K562 (cell line): ENCODE data around the gene CTSW. TPM values are rescaled to one million over a fixed set of nuclear protein-coding genes. Genes with fewer than 3 reads are reported as not detected.
A peak's percentile ranks its signal among the peaks of the same experiment; 100 is the strongest.

Experiments used
- ATAC-seq: fragments of 200-7000 bp; cut with Tn5 transposase; 3 replicates; pipeline ENCODE4 v1.9.1; 2020; ENCODE audit warnings: moderate library complexity
- BruUV-seq: library from RNA; stranded (reverse); fragments of 400-500 nt; replicated peaks from 2 replicates; lab custom pipeline; 2021; lab: Mats Ljungman, UMichigan
- CTCF ChIA-PET: fragments of 300-600 bp; formaldehyde crosslinking; extraction: SDS; loops from one replicate; lab custom pipeline; 2021; ENCODE audit warnings: low intra/inter-chr PET ratio; lab: Yijun Ruan, JAX
- POLR2A ChIA-PET: fragments of 300-600, 350-650 bp; sonication (Branson Sonifier 250); formaldehyde crosslinking; extraction: SDS; loops from one replicate; lab custom pipeline; 2021; ENCODE audit warnings: antibody characterized with exemption, inconsistent platforms; lab: Yijun Ruan, JAX
- DNase-seq, 4 experiments: peaks; one replicate each; pipeline versions ENCODE4 v3.0.0 to v3.0.0-alpha.2; 2011 to 2018; ENCODE audit warnings: low spot score in 3 of 4, mixed read lengths in 3 of 4; ENCODE audit errors: extremely low read depth in 1 of 4
- FAIRE-seq: peaks from 2 replicates; lab custom pipeline; 2011; peaks lifted over from hg19 to GRCh38; lab: Jason Lieb, UNC
- H2AFZ ChIP-seq: 2 replicates; pipeline ENCODE4 v1.6.0; 2011; ENCODE audit warnings: low read depth, low read length, control low read depth, inconsistent platforms
- H3K27ac ChIP-seq: fragments of 200-600 bp; 3 replicates; pipeline ENCODE4 v1.8.0; 2011; ENCODE audit warnings: low read depth, mild to moderate bottlenecking, control low read depth, inconsistent platforms, low read length, moderate library complexity, mixed read lengths; ENCODE audit errors: extremely low read depth
- H3K27me3 ChIP-seq, 2 experiments: fragments of 300-600 bp in 1 of 2; 2 replicates in 1 of 2; 3 replicates in 1 of 2; pipeline versions ENCODE4 v1.6.0 to v1.8.0; 2011; ENCODE audit warnings: inconsistent platforms in 2 of 2, low read length in 2 of 2, mild to moderate bottlenecking in 1 of 2, mixed read lengths in 1 of 2, moderate library complexity in 1 of 2; ENCODE audit not compliant: control insufficient read depth in 2 of 2, insufficient read depth in 2 of 2
- H3K36me3 ChIP-seq: fragments of 300-600 bp; 3 replicates; pipeline ENCODE4 v1.8.0; 2011; ENCODE audit warnings: mild to moderate bottlenecking, low read length, inconsistent platforms; ENCODE audit not compliant: control insufficient read depth, insufficient read depth
- H3K4me1 ChIP-seq, 2 experiments: fragments of 200-600 bp in 1 of 2; replicated peaks in 1 of 2; 2 replicates in 1 of 2; 3 replicates in 1 of 2; pipeline versions ENCODE4 v1.5.1 to v1.8.0; 2011; ENCODE audit warnings: inconsistent platforms in 2 of 2, low read length in 2 of 2, mild to moderate bottlenecking in 1 of 2, mixed read lengths in 1 of 2, moderate library complexity in 1 of 2; ENCODE audit not compliant: control insufficient read depth in 2 of 2, insufficient read depth in 2 of 2
- H3K4me2 ChIP-seq: 2 replicates; pipeline ENCODE4 v1.6.1; 2011; ENCODE audit warnings: low read length, control low read depth, inconsistent platforms, mixed read lengths; ENCODE audit not compliant: insufficient read depth
- H3K4me3 ChIP-seq: fragments of 200-600 bp; sonication (generic), shearing (Covaris generic); 2 replicates; pipeline ENCODE4 v1.5.1; 2016; ENCODE audit warnings: control low read depth, inconsistent platforms
- H3K79me2 ChIP-seq: fragments of 200-600 bp; 3 replicates; pipeline ENCODE4 v1.8.0; 2011; ENCODE audit warnings: low read length, inconsistent platforms; ENCODE audit not compliant: control insufficient read depth, insufficient read depth
- H3K9ac ChIP-seq, 2 experiments: 2 replicates each; pipeline versions ENCODE4 v1.6.0 to v1.6.1; 2011; ENCODE audit warnings: low read depth in 2 of 2, low read length in 2 of 2, control low read depth in 1 of 2, inconsistent platforms in 1 of 2, mild to moderate bottlenecking in 1 of 2, mixed read lengths in 1 of 2; ENCODE audit not compliant: insufficient read depth in 1 of 2
- H3K9me1 ChIP-seq: one replicate; pipeline ENCODE4 v1.6.0; 2011; ENCODE audit warnings: inconsistent platforms, mild to moderate bottlenecking, low read length, moderate library complexity; ENCODE audit not compliant: control insufficient read depth, insufficient read depth
- H3K9me3 ChIP-seq: replicated peaks from 2 replicates; pipeline ENCODE4 v1.5.1; 2011; ENCODE audit warnings: low read depth, low read length, inconsistent platforms; ENCODE audit not compliant: control insufficient read depth, insufficient read depth
- H4K20me1 ChIP-seq: replicated peaks from 2 replicates; pipeline ENCODE4 v1.6.1; 2011; ENCODE audit warnings: low read length, inconsistent platforms, mixed read lengths; ENCODE audit not compliant: control insufficient read depth, insufficient read depth
- ATF4 ChIP-seq: fragments of 450-650 bp; formaldehyde crosslinking; IDR thresholded peaks from 2 replicates; pipeline ENCODE4 v1.4.0; 2022; ENCODE audit warnings: mild to moderate bottlenecking, moderate library complexity
- CC2D1A ChIP-seq: fragments of 450-650 bp; IDR thresholded peaks from 2 replicates; pipeline ENCODE4 v1.6.1; 2017; ENCODE audit warnings: mild to moderate bottlenecking
- FOXM1 ChIP-seq, 2 experiments: fragments of 450-650 bp in 1 of 2; sonication (generic) in 1 of 2; formaldehyde crosslinking in 1 of 2; IDR thresholded peaks; 2 replicates each; pipeline versions ENCODE4 v1.6.1 to v1.9.0; 2017 to 2022; ENCODE audit warnings: low read depth in 2 of 2, mild to moderate bottlenecking in 2 of 2, missing genetic modification reagents in 1 of 2, moderate library complexity in 1 of 2
- JUN ChIP-seq, 2 experiments: sonication (generic) in 1 of 2; formaldehyde crosslinking in 1 of 2; IDR thresholded peaks; 2 replicates each; pipeline versions ENCODE4 v1.6.1 to v1.8.0; 2012 to 2022; ENCODE audit warnings: borderline replicate concordance in 2 of 2, mild to moderate bottlenecking in 2 of 2, improper control_type of control experiment in 1 of 2, low read depth in 1 of 2, low read length in 1 of 2, missing genetic modification reagents in 1 of 2
- POLR2A ChIP-seq: fragments of 450-650 bp; conservative IDR thresholded peaks from 2 replicates; pipeline ENCODE4 v1.6.1; 2016
- SUPT5H ChIP-seq: fragments of 450-650 bp; IDR thresholded peaks from 2 replicates; pipeline ENCODE4 v1.6.1; 2016
- TEAD1 ChIP-seq, 2 experiments: fragments of 450-650 bp in 1 of 2; sonication (generic) in 1 of 2; formaldehyde crosslinking; IDR thresholded peaks; 2 replicates each; pipeline versions ENCODE4 v1.4.0 to v1.8.0; 2020 to 2022; ENCODE audit warnings: mild to moderate bottlenecking in 2 of 2, missing genetic modification reagents in 1 of 2
- ZNF143 ChIP-seq: sonication (generic); formaldehyde crosslinking; IDR thresholded peaks from 2 replicates; pipeline ENCODE4 v1.9.0; 2022; ENCODE audit warnings: mild to moderate bottlenecking, missing genetic modification reagents
- WGBS: fragments of 100-300 bp; shearing (Covaris generic); methylation state at CpG from one replicate; pipeline ENCODE4 v1.1.6; 2016; ENCODE audit warnings: low coverage, mixed read lengths; ENCODE audit not compliant: insufficient coverage; ENCODE audit errors: missing lambda C conversion rate; 5-methylcytosine and 5-hydroxymethylcytosine counted together
- in situ Hi-C: fragments of 300-500 bp; cut with MboI; formaldehyde crosslinking; loops from 4 replicates; pipeline ENCODE4 v1.15.0; 2018; ENCODE audit warnings: inconsistent platforms, mixed read lengths
- intact Hi-C: fragments of 100-400 bp; cut with micrococcal nuclease; formaldehyde crosslinking; loops from 2 replicates; pipeline ENCODE4 v1.14.2; 2022
- polyA plus RNA-seq, 8 experiments: library from polyadenylated mRNA; depleted of rRNA in 4 of 8; stranded (reverse) in 5 of 8; unstranded in 3 of 8; fragments of >200 nt; fragmentation: Nextera tagmentation in 2 of 8; fragmentation: Illumina TruSeq in 1 of 8; extraction: Ambion mirVana in 2 of 8; extraction: Trizol in 1 of 8; gene quantifications; 2 replicates each; pipeline versions ENCODE4 v1.2.1 to v1.2.3, GENCODE V29; 2011 to 2014; ENCODE audit warnings: inconsistent platforms in 1 of 8, missing spikeins in 1 of 8
- total RNA-seq, 7 experiments: library from RNA; depleted of rRNA in 6 of 7; stranded (reverse); fragments of >200 nt in 6 of 7; fragmentation: Illumina TruSeq in 2 of 7; extraction: Trizol in 2 of 7; gene quantifications; 2 replicates each; pipeline versions ENCODE4 v1.2.1 to v1.2.3, GENCODE V29; 2011 to 2021; ENCODE audit warnings: low replicate concordance in 1 of 7
- TF ChIP-seq, protein P1 (sequence below): sonication (generic); formaldehyde crosslinking; IDR thresholded peaks from 2 replicates; pipeline ENCODE4 v1.5.0; 2020; ENCODE audit warnings: missing genetic modification reagents
- TF ChIP-seq, protein P2 (sequence below): sonication (generic); formaldehyde crosslinking; IDR thresholded peaks from 2 replicates; pipeline ENCODE4 v1.8.0; 2022; ENCODE audit warnings: mild to moderate bottlenecking, missing genetic modification reagents, borderline replicate concordance
- TF ChIP-seq, protein P3 (sequence below): fragments of 450-650 bp; formaldehyde crosslinking; IDR thresholded peaks from 2 replicates; pipeline ENCODE4 v1.4.0; 2022; ENCODE audit warnings: missing genetic modification characterization

The CTSW gene
- total and polyA plus RNA-seq, 9 of the 15 experiments (the other 6 are each of a cell fraction or from before 2014, with no cell fraction given): 0.04 TPM; not detected in 8

DNA sequence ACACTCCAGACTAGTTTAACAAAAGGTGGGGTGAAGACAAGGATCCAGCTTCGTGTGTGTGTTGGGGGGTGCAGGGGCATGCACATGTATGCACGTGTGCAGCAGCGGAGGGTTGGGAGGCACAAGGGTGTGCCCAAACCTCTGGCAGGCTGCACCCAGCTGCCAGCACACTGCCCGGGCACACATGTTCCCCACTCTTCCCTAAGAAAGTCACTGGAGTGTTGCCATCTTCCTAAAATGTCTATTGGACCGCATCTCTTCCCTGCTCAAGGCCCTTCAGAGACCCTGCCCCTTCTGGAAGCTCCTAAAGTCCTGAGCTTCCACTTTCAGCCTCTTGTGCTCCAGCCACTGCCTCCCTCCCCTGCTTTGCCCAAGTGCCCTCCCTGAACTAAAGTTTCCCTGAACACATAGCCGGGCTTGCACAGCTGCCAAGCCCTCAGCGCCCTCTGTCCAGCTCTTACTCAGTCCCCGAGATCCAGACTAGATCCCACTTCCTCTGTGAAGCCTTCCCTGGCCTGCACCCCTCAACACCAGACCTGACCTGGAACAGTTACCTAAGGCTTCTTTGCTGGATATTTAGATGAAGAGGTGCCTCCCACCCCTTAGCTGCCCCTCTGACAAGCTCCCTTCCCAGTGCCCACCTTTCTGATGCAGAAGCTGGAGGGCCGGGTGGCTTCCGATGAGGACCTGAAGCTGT lies 27.7 kb upstream of the CTSW start:
- H3K4me3 ChIP-seq: no peak overlapping the region
- BruUV-seq: no TSS peak
- intact Hi-C loops: no loop called here
- peak; percentile 5 for ATAC-seq
- no peak for FAIRE-seq
- H3K4me1 ChIP-seq: peaks cover 4 to 36% of the 10 kb centered on the region in 2 experiments; a peak in 3 of 5 replicates
- H3K4me2 ChIP-seq: no peak overlapping the region
- in situ Hi-C loops: no loop called here
- peaks cover 35% of the 10 kb centered on the region for H3K79me2 ChIP-seq
- no peak overlapping the region for H2AFZ ChIP-seq
- 97% methylated on average over 9 of the region's 10 CpGs for WGBS
- peaks cover 11% of the 10 kb centered on the region for H3K9me1 ChIP-seq
- peaks cover 17% of the 10 kb centered on the region for H4K20me1 ChIP-seq
- H3K9ac ChIP-seq: no peak overlapping the region
- POLR2A ChIA-PET: interaction anchor here (0.6 to 5.9 kb wide), 25 partner anchors 7 to 1471 kb away, joined by 3 to 67 read pairs (median 4); partner anchors contain the start of genes CFL1, FIBP, MALAT1 and MUS81
- DNase-seq: peak in 1 of 4 experiments; percentile 8
- H3K27ac ChIP-seq: no peak overlapping the region
- peaks cover 56% of the 10 kb centered on the region for H3K36me3 ChIP-seq
- peaks cover 7% of the 10 kb centered on the region; the same call in 1 of the 2 replicates for H3K9me3 ChIP-seq
- no peaks in the 10 kb centered on the region for H3K27me3 ChIP-seq
- CTCF ChIA-PET: no interaction called here
- TF ChIP-seq, protein P1, sequence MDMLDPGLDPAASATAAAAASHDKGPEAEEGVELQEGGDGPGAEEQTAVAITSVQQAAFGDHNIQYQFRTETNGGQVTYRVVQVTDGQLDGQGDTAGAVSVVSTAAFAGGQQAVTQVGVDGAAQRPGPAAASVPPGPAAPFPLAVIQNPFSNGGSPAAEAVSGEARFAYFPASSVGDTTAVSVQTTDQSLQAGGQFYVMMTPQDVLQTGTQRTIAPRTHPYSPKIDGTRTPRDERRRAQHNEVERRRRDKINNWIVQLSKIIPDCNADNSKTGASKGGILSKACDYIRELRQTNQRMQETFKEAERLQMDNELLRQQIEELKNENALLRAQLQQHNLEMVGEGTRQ (CRISPR knock-in tag): no peak
- TF ChIP-seq ZNF143 (CRISPR knock-in tag): peak; percentile 40; the same call in 1 of the 2 replicates
- TF ChIP-seq, protein P2, sequence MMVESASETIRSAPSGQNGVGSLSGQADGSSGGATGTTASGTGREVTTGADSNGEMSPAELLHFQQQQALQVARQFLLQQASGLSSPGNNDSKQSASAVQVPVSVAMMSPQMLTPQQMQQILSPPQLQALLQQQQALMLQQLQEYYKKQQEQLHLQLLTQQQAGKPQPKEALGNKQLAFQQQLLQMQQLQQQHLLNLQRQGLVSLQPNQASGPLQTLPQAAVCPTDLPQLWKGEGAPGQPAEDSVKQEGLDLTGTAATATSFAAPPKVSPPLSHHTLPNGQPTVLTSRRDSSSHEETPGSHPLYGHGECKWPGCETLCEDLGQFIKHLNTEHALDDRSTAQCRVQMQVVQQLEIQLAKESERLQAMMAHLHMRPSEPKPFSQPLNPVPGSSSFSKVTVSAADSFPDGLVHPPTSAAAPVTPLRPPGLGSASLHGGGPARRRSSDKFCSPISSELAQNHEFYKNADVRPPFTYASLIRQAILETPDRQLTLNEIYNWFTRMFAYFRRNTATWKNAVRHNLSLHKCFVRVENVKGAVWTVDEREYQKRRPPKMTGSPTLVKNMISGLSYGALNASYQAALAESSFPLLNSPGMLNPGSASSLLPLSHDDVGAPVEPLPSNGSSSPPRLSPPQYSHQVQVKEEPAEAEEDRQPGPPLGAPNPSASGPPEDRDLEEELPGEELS (CRISPR knock-in tag): 0 out of 2 replicates have a peak, but pooled peaks have one; percentile 29
- peak; percentile 46; the same call in 1 of the 2 replicates for TF ChIP-seq POLR2A
- TF ChIP-seq CC2D1A: no peak
- TF ChIP-seq TEAD1 (CRISPR knock-in tag; IDR thresholded peaks at IDR 0.05): peak in 1 of 2 experiments; percentile 62; a peak in 1 of 4 replicates
- TF ChIP-seq, protein P3, sequence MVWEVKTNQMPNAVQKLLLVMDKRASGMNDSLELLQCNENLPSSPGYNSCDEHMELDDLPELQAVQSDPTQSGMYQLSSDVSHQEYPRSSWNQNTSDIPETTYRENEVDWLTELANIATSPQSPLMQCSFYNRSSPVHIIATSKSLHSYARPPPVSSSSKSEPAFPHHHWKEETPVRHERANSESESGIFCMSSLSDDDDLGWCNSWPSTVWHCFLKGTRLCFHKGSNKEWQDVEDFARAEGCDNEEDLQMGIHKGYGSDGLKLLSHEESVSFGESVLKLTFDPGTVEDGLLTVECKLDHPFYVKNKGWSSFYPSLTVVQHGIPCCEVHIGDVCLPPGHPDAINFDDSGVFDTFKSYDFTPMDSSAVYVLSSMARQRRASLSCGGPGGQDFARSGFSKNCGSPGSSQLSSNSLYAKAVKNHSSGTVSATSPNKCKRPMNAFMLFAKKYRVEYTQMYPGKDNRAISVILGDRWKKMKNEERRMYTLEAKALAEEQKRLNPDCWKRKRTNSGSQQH (CRISPR knock-in tag): peak; percentile 75; the same call in 1 of the 2 replicates
- no peak for TF ChIP-seq FOXM1 (IDR thresholded peaks at IDR 0.05; ENCODE audit: low read depth)
- TF ChIP-seq FOXM1 (CRISPR knock-in tag; IDR thresholded peaks at IDR 0.05; ENCODE audit: low read depth): peak; percentile 63; the same call in 1 of the 2 replicates
- TF ChIP-seq ATF4 (CRISPR knock-in tag): 0 out of 2 replicates have a peak, but pooled peaks have one; percentile 13
- no peak for TF ChIP-seq JUN (IDR thresholded peaks at IDR 0.05; ENCODE audit: borderline replicate concordance, low read depth, low read length)
- TF ChIP-seq JUN (CRISPR knock-in tag; IDR thresholded peaks at IDR 0.05; ENCODE audit: borderline replicate concordance): 0 out of 2 replicates have a peak, but pooled peaks have one; percentile 71
- 0 out of 2 replicates have a peak, but pooled peaks have one; percentile 34 for TF ChIP-seq SUPT5H
